NCI-H1048 (cell line): ENCODE measurements around the gene NAA15.
"Not testable (repeated sequence)": the region's sequence is repeated elsewhere in the genome, so short reads cannot be mapped to it uniquely, and the experiment has no call there.

Experiments used
- DNase-seq: peaks from one replicate; lab custom pipeline; 2025; lab: John Stamatoyannopoulos, UW

The NAA15 gene

DNA sequence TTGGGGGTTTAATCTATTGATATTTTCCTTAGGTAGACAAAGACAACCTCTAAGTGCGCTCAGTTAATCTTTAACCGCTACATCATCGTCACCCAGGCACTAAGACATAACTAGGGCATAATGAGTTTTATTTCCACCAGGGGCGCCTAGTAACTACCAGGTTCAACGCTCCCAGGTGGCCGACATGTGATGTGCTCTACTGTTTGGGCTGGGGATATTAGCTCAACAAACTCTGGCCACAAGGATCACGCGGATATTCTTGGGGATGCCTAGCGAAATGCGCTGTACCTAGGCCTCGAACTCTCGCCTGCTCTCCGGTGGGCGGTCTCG is 151.7 kb downstream of the NAA15 start:
- no peak for DNase-seq

DNA sequence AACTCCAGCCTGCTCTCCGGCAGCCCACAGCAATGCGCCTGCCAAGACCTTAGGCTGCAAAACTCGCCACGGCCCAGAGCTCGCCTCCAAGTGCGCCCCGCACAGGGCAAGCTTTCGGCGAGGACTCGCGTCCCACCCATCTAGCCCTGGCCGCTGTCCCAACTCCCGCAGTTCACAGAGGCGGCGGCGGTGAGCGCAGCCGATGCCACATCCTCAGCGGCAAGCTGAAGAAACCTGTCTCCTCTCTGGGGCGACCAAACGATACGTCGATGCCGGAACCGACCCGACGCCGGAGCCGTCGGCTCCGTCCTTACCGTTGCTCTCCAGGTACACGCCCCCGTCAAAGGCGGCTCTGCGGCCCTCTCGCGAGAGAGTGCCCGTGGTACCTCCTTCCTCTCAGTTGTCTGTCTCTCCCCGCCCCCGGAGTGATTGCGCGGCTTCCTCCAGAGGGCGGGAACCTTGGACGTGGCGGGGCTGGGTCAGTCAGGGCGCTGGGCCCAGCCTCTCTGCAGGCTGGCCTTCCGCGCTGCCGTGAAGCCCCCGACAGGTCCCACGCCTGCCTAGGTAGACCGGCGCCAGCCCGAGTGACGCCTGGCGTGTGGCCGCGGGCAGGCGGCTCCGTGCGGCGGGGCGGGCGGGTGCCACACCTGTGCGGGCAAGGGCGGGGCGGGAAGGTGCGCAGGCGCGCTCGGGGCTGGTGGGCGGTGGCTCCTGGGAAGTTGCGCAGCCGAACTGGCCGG is 152.2 kb downstream of the NAA15 start:
- DNase-seq = peak; percentile 92

DNA sequence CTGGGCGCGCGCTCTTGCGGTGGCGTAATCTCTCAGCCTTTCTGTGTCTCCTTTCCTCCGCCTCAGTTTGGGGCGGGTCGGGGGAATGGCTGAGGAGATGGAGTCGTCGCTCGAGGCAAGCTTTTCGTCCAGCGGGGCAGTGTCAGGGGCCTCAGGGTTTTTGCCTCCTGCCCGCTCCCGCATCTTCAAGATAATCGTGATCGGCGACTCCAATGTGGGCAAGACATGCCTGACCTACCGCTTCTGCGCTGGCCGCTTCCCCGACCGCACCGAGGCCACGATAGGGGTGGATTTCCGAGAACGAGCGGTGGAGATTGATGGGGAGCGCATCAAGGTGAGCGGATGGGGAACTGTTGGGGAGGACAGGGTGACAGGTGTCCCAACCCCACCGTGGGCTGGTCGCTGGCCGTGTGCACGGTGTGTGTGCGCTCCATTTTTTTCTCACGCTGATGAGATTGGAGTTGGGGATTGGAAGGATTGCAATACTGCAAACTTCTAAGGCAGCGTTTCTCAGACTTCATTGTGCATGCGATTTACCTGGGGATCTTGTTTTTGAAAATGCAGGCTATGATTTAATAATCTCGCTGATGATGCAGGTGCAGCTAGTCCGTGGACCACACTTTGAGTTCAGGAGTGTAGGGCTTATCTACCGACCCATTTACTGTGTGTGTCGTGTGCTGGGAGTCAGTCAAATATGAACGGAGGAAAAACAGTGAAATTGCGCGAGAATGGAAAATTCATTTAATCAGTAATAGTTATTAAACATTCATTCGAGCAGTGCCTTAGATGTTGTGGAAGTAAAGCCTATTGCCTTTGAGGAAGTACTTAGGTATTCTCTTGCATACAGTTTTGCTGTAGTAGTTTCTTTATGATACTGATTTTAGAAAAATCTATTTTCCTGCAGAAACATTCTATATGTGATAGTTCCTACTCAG is 153.1 kb downstream of the NAA15 start, which contains the start of gene RAB33B:
Gene RAB33B, plus strand, starts transcription at position 11 of the 935 bp plus-strand sequence. Its CDS starts 75 bp downstream, at position 86.
- no peak for DNase-seq

DNA sequence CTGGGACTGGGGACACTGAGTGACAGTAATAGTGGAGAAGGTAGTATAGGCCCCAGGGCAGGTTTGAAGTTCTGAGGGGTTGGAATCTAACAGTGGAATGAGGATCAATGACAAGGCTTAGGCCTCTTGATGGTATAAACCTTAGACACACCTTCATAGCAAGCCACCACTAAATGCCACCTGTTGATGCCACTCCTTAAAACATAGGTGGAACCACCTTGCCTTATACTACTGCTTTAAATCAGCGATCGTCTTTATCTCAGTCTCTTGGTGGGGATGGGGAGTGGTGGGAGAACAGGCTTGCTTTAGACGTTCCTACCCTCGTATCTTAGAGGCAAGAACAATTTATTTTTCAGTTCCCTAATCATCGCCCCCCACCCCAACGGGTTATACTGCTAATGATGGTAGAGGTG is 153.8 kb downstream of the NAA15 start:
- no peak for DNase-seq

DNA sequence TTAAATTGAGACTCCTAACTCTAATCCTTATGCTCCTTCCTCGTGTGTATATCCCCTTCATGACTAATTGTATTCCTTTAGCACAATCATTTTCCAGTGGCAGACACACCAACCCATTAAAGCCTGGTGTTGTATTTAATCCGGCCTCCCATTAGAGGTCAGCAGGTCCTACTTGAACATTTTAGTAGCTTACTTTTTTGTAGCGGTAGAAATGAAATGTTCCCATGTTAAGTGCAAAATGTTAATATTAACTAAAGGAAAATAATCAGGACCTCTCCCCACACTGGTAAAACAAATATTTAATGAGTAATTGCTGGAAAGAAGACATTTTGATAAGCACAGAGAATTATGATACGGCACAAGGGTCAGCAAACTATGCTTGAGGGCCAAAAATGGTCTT is 156.0 kb downstream of the NAA15 start:
- no peak for DNase-seq

DNA sequence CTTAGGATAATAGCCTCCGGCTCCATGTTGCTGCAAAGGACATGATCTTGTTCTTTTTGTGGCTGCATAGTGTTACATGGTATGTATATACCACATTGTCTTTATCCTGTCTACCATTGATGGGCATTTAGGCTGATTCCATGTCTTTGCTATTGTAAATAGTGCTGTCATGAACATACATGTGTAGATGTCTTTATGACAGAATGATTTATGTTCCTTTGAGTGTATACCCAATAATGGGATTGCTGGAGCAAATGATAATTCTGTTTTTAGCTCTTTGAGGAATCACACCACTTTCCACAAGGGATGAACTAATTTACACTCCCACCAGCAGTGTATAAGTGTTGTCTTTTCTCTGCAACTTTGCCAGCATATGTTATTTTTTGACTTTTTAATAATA is 157.2 kb downstream of the NAA15 start:
- DNase-seq = no peak

DNA sequence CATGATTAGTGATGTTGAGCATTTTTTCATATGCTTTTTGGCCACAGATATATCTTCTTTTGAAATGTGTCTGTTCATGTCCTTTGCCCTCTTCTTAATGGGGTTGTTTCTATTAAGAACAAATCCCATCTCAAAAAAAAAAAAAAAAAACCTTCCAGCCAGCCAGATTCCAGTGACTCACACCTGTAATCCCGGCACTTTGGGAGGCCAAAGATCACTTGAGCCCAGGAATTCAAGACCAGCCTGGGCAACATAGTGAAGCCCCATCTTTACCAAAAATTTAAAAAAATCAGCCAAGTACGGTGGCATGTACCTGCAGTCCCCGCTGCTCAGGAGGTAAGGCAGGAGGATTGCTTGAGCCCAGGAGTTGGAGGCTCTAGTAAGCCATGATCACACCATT is 157.7 kb downstream of the NAA15 start:
- DNase-seq = no peak

DNA sequence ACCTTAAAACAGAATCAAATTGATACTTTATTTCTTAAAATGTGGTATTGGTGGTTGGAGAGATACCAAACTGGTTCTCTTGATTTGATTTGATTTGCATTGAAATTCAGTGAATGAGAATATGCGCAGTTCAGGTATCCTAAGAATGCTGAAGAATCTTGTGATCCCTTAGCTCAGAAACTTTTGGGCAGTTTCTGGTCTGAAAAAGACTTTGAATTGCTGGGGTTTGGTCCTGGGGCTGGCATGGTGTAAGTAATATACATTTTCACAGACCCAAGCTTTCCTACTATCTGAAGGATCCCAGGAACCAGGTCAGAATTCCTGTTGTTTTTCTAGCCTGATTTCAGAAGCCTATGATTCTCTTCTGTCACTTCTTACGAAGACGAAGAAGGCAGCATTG is 159.3 kb downstream of the NAA15 start:
- DNase-seq = no peak

DNA sequence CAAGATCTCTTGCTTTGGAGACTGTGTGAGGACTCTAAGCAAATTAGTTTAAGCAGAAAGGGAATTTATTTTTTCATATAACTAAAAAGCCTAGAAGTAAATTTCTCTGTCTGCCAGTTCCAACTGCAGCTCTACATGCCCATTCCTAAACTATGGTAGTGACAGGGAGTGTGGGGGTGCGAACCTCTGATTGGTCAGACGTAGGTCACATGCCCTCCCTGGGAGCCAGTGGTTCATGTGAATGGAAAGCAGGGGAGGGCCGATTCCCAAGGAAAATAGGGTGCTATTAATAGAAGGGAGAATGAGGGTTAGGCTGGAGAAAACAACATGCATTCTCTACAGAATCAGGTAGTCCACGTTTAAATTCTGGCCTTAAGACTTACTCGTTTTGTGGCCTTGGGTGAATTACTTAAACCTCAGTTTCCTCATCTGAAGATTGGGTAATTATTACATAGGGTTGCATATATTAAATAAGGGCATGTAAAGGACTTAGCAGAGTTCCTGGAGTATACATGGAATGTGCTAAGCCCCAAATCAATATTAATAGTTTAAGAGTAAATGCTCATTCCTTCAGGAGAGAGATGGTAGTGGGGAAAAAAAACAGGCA is 159.8 kb downstream of the NAA15 start:
- no peak for DNase-seq

DNA sequence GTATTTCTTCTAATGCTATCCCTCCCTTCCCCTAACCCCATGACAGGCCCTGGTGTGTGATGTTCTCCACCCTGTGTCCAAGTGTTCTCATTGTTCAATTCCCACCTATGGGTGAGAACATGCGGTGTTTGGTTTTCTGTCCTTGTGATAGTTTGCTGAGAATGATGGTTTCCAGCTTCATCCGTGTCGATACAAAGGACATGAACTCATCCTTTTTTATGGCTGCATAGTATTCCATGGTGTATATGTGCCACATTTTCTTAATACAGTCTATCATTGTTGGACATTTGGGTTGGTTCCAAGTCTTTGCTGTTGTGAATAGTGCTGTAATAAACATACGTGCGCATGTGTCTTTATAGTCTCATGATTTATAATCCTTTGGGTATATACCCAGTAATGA is 163.2 kb downstream of the NAA15 start:
- not testable (repeated sequence) for DNase-seq

DNA sequence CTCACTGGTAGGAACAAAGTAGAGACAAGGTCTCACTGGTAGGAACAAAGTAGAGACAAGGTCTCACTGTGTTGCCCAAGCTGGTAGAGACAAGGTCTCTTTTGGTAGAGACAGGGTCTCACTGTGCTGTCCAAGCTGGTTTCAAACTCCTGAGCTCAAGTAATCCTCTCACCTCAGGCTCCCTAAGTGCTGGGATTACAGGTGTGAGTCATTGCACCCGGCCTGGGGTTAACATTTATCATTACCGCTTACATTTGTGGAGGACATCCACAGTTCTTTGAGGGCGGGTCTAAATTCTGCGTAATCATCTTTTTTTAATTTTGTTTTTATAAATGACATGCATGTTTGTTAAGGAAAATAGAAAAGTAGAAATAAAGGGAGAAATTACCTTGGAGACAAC is 164.6 kb downstream of the NAA15 start:
- DNase-seq = no peak

DNA sequence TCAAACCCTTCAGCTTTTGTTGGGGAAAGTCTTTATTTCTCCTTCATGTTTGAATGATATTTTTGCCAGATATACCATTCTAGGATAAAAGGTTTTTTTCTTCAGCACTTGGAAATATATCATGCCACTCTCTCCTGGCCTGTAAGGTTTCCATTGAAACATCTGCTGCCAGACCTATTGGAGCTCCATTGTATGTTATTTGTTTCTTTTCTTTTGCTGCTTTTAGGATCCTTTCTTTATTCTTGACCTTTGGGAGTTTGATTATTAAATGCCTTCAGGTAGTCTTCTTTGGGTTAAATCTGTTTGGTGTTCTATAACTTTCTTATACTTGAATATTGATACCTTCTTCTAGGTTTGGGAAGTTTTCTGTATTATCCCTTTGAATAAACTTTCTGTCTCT is 167.5 kb downstream of the NAA15 start:
- DNase-seq = not testable (repeated sequence)

DNA sequence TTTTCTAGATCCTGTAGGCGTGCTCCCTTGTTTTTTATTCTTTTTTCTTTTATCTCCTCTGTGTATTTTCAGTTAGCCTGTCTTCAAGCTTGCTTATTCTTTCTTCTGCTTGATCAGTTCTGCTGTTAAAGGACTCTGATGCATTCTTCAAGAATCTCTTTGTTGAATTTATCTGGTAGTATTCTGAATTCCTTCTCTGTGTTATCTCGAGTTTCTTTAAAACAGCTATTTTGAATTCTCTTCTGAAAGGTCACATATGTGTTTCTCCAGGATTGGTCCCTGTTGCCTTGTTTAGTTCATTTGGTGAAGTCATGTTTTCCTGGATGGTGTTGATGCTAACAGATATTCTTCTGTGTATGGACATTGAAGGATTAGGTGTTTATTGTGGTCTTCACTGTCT is 167.9 kb downstream of the NAA15 start:
- DNase-seq = no peak
